Sigmoid colon (tissue), 4 donors: ENCODE data around the gene CADM3.

Experiments
- EP300 ChIP-seq, 4 donors: sonication (generic); formaldehyde crosslinking; IDR thresholded peaks; one replicate each; pipeline ENCODE4 v1.6.1; 2017; ENCODE audit warnings: antibody characterized with exemption in 4 of 4
- POLR2A ChIP-seq, 2 donors: fragments of 450-650 bp; IDR thresholded peaks; one replicate each; pipeline ENCODE4 v1.6.1; 2016; ENCODE audit warnings: antibody characterized with exemption in 2 of 2, mild to moderate bottlenecking in 2 of 2, moderate library complexity in 2 of 2
- POLR2AphosphoS5 ChIP-seq, 4 donors: sonication (generic); formaldehyde crosslinking; IDR thresholded peaks; one replicate each; pipeline ENCODE4 v1.6.1; 2017; ENCODE audit warnings: antibody characterized with exemption in 4 of 4
- TF ChIP-seq, protein P1 (sequence below), 4 experiments: fragments of 450-650 bp in 3 of 4; fragments of 200-600 bp in 1 of 4; IDR thresholded peaks; one replicate each; pipeline ENCODE4 v1.5.1; 2016 to 2019; ENCODE audit warnings: antibody characterized with exemption in 4 of 4, mild to moderate bottlenecking in 3 of 4, moderate library complexity in 2 of 4

GRCh38 chr1:159190441-159190840 is 19.0 kb downstream of the CADM3 start:
- TF ChIP-seq, protein P1, sequence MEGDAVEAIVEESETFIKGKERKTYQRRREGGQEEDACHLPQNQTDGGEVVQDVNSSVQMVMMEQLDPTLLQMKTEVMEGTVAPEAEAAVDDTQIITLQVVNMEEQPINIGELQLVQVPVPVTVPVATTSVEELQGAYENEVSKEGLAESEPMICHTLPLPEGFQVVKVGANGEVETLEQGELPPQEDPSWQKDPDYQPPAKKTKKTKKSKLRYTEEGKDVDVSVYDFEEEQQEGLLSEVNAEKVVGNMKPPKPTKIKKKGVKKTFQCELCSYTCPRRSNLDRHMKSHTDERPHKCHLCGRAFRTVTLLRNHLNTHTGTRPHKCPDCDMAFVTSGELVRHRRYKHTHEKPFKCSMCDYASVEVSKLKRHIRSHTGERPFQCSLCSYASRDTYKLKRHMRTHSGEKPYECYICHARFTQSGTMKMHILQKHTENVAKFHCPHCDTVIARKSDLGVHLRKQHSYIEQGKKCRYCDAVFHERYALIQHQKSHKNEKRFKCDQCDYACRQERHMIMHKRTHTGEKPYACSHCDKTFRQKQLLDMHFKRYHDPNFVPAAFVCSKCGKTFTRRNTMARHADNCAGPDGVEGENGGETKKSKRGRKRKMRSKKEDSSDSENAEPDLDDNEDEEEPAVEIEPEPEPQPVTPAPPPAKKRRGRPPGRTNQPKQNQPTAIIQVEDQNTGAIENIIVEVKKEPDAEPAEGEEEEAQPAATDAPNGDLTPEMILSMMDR (IDR thresholded peaks at IDR 0.05), result no peak
- TF ChIP-seq POLR2AphosphoS5 (IDR thresholded peaks at IDR 0.05), result no peak
- no peak for TF ChIP-seq POLR2A (IDR thresholded peaks at IDR 0.05)
- TF ChIP-seq EP300 (IDR thresholded peaks at IDR 0.05), result no peak
